ENCODE results near the gene PTPRM. TPM values are rescaled to one million over a fixed set of nuclear protein-coding genes. Genes with fewer than 3 reads are reported as not detected.

The PTPRM gene
- total RNA-seq, 1 experiment from 2014 or later: 1.6 TPM

DNA sequence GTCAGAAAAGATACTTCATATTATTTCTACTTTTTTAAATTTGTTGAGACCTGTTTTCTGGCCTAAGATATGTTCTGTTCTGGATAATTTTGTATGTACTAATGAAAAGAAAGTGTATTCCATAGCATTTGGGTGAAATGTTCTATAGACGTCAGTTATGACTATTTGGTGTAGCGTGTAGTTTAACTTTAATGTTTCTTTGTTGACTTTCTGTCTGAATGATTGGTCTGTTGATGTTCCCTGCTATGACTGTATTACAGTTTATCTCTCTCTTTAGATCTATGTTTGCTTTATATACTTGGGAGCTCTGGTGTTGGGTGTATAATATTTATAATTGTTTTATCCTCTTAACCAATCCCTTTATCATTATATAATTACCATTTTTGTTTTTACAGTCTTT lies 352.4 kb downstream of the PTPRM start:
- Histone ChIP-seq H3K27me3 (ENCODE audit: control insufficient read depth, insufficient read depth, low read length) (no peaks in the 10 kb centered on the region), H3K4me1 (ENCODE audit: control insufficient read depth, insufficient read depth, low read length) (no peaks in the 10 kb centered on the region), H3K27ac (ENCODE audit: low read length) (no peak overlapping the region), H3K36me3 (ENCODE audit: control insufficient read depth, insufficient read depth, low read length) (no peaks in the 10 kb centered on the region), H3K9me3 (ENCODE audit: control insufficient read depth, insufficient read depth, low read depth, low read length) (no peaks in the 10 kb centered on the region; the same call in 1 of the 2 replicates), H3K4me3 (ENCODE audit: low read depth in 2 of 2, low read length in 2 of 2) (no peak overlapping the region)
- CTCF ChIA-PET: no interaction called here
- DNase-seq (ENCODE audit: low read depth, low spot score): no peak
- TF ChIP-seq, protein P1, sequence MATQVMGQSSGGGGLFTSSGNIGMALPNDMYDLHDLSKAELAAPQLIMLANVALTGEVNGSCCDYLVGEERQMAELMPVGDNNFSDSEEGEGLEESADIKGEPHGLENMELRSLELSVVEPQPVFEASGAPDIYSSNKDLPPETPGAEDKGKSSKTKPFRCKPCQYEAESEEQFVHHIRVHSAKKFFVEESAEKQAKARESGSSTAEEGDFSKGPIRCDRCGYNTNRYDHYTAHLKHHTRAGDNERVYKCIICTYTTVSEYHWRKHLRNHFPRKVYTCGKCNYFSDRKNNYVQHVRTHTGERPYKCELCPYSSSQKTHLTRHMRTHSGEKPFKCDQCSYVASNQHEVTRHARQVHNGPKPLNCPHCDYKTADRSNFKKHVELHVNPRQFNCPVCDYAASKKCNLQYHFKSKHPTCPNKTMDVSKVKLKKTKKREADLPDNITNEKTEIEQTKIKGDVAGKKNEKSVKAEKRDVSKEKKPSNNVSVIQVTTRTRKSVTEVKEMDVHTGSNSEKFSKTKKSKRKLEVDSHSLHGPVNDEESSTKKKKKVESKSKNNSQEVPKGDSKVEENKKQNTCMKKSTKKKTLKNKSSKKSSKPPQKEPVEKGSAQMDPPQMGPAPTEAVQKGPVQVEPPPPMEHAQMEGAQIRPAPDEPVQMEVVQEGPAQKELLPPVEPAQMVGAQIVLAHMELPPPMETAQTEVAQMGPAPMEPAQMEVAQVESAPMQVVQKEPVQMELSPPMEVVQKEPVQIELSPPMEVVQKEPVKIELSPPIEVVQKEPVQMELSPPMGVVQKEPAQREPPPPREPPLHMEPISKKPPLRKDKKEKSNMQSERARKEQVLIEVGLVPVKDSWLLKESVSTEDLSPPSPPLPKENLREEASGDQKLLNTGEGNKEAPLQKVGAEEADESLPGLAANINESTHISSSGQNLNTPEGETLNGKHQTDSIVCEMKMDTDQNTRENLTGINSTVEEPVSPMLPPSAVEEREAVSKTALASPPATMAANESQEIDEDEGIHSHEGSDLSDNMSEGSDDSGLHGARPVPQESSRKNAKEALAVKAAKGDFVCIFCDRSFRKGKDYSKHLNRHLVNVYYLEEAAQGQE (IDR thresholded peaks at IDR 0.05; ENCODE audit: insufficient read depth in 1 of 2, low read depth in 2 of 2, low read length in 1 of 2): no peak
- no peak for TF ChIP-seq SIN3A (IDR thresholded peaks at IDR 0.05; ENCODE audit: borderline replicate concordance, insufficient read depth, low read depth, low read length)
- TF ChIP-seq TCF7L2 (IDR thresholded peaks at IDR 0.05; ENCODE audit: low read depth, low read length): no peak
- no peak for TF ChIP-seq POLR2AphosphoS5 (IDR thresholded peaks at IDR 0.05; ENCODE audit: low read depth, low read length)
- TF ChIP-seq, protein P2, sequence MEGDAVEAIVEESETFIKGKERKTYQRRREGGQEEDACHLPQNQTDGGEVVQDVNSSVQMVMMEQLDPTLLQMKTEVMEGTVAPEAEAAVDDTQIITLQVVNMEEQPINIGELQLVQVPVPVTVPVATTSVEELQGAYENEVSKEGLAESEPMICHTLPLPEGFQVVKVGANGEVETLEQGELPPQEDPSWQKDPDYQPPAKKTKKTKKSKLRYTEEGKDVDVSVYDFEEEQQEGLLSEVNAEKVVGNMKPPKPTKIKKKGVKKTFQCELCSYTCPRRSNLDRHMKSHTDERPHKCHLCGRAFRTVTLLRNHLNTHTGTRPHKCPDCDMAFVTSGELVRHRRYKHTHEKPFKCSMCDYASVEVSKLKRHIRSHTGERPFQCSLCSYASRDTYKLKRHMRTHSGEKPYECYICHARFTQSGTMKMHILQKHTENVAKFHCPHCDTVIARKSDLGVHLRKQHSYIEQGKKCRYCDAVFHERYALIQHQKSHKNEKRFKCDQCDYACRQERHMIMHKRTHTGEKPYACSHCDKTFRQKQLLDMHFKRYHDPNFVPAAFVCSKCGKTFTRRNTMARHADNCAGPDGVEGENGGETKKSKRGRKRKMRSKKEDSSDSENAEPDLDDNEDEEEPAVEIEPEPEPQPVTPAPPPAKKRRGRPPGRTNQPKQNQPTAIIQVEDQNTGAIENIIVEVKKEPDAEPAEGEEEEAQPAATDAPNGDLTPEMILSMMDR (IDR thresholded peaks at IDR 0.05): no peak
- intact Hi-C loops (cut with micrococcal nuclease; ENCODE audit: unreplicated experiment): no loop called here
- in situ Hi-C loops (cut with HindIII; ENCODE audit: low pct_unique_long_range_greater_than_20kb, low sequenced_read_pairs): no loop called here
- POLR2A ChIA-PET: interaction anchor here (0.5 kb wide), 1 partner anchor 756 kb away, joined by 4 read pairs; no protein-coding TSS in a partner anchor
- no TSS peak for BruUV-seq (replicated peaks)
- no peak for ATAC-seq

DNA sequence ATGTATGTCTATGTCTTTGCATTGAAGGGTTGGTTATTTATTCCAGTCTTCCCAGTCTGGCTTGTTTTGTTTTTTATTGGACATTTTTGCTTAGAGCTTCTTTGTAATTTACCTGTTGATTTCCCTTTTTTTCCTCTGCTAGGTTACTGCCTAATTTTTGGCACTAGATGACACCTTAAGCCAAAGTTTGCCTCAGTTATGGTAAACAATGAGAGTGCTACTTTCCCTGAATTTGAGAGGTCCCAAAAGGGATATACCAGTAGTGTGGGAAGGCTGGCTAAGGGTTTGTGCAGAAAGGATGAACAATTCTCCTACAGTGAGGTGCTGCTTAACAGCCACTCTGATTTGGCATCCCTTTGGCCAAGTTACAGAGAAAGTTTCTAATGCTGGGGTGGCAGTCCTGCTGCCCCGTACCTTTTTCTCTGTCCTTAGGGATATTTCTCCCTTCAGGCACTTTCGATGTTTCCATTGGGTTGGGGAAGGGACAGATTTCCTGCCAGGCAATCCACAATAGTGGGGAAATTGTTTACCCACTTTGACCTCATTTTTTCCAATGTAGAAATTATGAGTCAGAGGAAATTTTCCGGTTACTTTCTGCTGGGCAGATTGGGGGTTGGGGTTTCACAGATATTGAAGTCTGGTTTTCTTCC lies 354.9 kb downstream of the PTPRM start:
- no TSS peak for BruUV-seq (replicated peaks)
- no peak for ATAC-seq
- H3K4me3 ChIP-seq (ENCODE audit: low read depth in 2 of 2, low read length in 2 of 2): no peak overlapping the region

More for the DNA sequence above, 354.9 kb downstream of the PTPRM start:
- no peaks in the 10 kb centered on the region for H3K36me3 ChIP-seq (ENCODE audit: control insufficient read depth, insufficient read depth, low read length)
- no peaks in the 10 kb centered on the region for H3K27me3 ChIP-seq (ENCODE audit: control insufficient read depth, insufficient read depth, low read length)
- CTCF ChIA-PET: no interaction called here
- no peak overlapping the region for H3K27ac ChIP-seq (ENCODE audit: low read length)
- H3K4me1 ChIP-seq (ENCODE audit: control insufficient read depth, insufficient read depth, low read length): no peaks in the 10 kb centered on the region
- intact Hi-C loops (cut with micrococcal nuclease; ENCODE audit: unreplicated experiment) (no loop called here), in situ Hi-C loops (cut with HindIII; ENCODE audit: low pct_unique_long_range_greater_than_20kb, low sequenced_read_pairs) (no loop called here)
- POLR2A ChIA-PET: no interaction called here
- no peaks in the 10 kb centered on the region; the same call in 1 of the 2 replicates for H3K9me3 ChIP-seq (ENCODE audit: control insufficient read depth, insufficient read depth, low read depth, low read length)
- TF ChIP-seq SIN3A (IDR thresholded peaks at IDR 0.05; ENCODE audit: borderline replicate concordance, insufficient read depth, low read depth, low read length) (no peak), POLR2AphosphoS5 (IDR thresholded peaks at IDR 0.05; ENCODE audit: low read depth, low read length) (no peak), TCF7L2 (IDR thresholded peaks at IDR 0.05; ENCODE audit: low read depth, low read length) (no peak)
- TF ChIP-seq, protein P1 (IDR thresholded peaks at IDR 0.05; ENCODE audit: insufficient read depth in 1 of 2, low read depth in 2 of 2, low read length in 1 of 2): no peak
- TF ChIP-seq, protein P2 (IDR thresholded peaks at IDR 0.05): no peak
- no peak for DNase-seq (ENCODE audit: low read depth, low spot score)

Measured in Panc1 (cell line).